ENCODE data around the gene GPHN. TPM values are rescaled to one million over a fixed set of nuclear protein-coding genes. Genes with fewer than 3 reads are reported as not detected.
"Not testable (repeated sequence)": the region's sequence is repeated elsewhere in the genome, so short reads cannot be mapped to it uniquely, and the experiment has no call there.

Gene GPHN
- total RNA-seq, 1 donor from 2014 or later, result 28.5 TPM

DNA sequence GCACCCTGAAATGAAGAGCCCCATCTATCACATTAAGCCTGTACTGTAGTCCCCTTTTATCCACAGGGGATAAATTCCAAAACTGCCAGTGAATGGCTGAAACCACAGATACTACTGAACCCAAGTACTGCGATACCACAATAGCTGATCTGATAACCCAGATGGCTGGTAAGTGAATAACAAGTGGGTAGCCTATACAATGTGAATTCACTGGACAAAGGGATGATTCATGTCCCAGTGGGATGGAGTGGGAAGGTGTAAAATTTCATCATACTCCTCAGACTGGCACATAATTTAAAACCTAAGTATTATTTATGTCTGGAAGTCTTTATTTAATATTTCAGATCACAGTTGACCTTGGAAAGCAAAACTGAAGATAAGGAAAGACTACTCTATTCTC lies 201.3 kb downstream of the GPHN start:
- no peak overlapping the region for H3K4me3 ChIP-seq
- ATAC-seq (no peak), DNase-seq (no peak)
- no peaks in the 10 kb centered on the region for H3K4me1 ChIP-seq
- H3K9me3 ChIP-seq, result peaks cover 18% of the 10 kb centered on the region
- no peaks in the 10 kb centered on the region for H3K27me3 ChIP-seq
- TF ChIP-seq, protein P1, sequence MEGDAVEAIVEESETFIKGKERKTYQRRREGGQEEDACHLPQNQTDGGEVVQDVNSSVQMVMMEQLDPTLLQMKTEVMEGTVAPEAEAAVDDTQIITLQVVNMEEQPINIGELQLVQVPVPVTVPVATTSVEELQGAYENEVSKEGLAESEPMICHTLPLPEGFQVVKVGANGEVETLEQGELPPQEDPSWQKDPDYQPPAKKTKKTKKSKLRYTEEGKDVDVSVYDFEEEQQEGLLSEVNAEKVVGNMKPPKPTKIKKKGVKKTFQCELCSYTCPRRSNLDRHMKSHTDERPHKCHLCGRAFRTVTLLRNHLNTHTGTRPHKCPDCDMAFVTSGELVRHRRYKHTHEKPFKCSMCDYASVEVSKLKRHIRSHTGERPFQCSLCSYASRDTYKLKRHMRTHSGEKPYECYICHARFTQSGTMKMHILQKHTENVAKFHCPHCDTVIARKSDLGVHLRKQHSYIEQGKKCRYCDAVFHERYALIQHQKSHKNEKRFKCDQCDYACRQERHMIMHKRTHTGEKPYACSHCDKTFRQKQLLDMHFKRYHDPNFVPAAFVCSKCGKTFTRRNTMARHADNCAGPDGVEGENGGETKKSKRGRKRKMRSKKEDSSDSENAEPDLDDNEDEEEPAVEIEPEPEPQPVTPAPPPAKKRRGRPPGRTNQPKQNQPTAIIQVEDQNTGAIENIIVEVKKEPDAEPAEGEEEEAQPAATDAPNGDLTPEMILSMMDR (IDR thresholded peaks at IDR 0.05), result no peak
- no peaks in the 10 kb centered on the region for H3K36me3 ChIP-seq
- H3K27ac ChIP-seq, result no peak overlapping the region
- intact Hi-C loops (cut with DNase I), result no loop called here

DNA sequence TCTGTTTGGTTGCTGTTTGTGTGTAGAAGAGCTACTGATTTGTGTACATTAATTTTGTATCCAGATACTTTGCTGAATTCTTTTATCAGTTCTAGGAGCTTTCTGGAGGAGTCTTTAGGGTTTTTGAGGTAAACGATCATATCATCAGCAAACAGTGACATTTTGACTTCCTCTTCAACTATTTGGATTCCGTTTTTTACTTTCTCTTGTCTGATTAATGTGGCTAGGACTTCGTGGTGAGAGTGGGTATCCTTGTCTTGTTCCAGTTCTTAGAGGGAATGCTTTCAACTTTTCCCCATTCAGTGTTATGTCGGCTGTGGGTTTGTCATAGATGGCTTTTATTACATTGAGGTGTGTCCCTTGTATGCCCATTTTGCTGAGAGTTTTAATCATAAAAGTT lies 206.3 kb downstream of the GPHN start:
- H3K9me3 ChIP-seq; H3K4me3 ChIP-seq; ATAC-seq; H3K27ac ChIP-seq; H3K27me3 ChIP-seq; intact Hi-C loops (cut with DNase I); H3K36me3 ChIP-seq; H3K4me1 ChIP-seq; DNase-seq: not testable (repeated sequence)

DNA sequence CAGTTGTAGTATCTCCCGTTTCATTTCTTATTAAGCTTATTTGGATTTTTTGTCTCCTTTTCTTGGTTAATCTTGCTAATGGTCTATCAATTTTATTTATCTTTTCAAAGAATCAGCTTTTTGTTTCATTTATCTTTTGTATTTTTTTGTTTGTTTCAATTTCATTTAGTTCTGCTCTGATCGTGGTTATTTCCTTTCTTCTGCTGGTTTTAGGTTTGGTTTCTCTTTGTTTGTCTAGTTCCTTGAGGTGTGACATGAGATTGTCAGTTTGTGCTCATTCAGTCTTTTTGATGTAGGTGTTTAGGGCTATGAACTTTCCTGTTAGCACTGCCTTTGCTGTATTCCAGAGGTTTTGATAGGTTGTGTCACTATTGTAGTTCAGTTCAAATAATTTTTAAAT lies 207.4 kb downstream of the GPHN start:
- H3K4me3 ChIP-seq; H3K27me3 ChIP-seq; H3K9me3 ChIP-seq; H3K36me3 ChIP-seq; H3K27ac ChIP-seq; DNase-seq; ATAC-seq; H3K4me1 ChIP-seq; intact Hi-C loops (cut with DNase I): not testable (repeated sequence)

DNA sequence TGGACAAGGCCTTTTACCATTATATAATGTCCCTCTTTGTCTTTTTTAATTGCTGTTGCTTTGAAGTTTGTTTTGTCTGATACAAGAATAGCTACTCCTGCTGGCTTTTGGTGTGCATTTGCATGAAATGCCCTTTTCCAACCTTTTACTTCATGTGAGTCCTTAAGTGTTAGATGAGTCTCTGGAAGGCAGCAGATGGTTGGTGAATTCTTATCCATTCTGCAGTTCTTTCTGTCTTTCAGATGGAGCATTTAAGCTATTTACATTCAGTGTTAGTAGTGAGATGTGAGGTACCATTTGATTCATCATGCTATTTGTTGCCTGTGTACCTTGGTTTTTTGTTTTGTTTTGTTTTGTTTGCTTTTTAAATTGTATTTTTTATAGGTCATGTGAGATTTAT lies 208.3 kb downstream of the GPHN start:
- Histone ChIP-seq H3K27me3 (no peaks in the 10 kb centered on the region), H3K9me3 (peaks cover 7% of the 10 kb centered on the region), H3K4me3 (no peak overlapping the region), H3K27ac (no peak overlapping the region), H3K4me1 (no peaks in the 10 kb centered on the region), H3K36me3 (no peaks in the 10 kb centered on the region)
- ATAC-seq (no peak), DNase-seq (no peak)
- TF ChIP-seq, protein P1 (IDR thresholded peaks at IDR 0.05), result no peak
- intact Hi-C loops (cut with DNase I), result no loop called here

DNA sequence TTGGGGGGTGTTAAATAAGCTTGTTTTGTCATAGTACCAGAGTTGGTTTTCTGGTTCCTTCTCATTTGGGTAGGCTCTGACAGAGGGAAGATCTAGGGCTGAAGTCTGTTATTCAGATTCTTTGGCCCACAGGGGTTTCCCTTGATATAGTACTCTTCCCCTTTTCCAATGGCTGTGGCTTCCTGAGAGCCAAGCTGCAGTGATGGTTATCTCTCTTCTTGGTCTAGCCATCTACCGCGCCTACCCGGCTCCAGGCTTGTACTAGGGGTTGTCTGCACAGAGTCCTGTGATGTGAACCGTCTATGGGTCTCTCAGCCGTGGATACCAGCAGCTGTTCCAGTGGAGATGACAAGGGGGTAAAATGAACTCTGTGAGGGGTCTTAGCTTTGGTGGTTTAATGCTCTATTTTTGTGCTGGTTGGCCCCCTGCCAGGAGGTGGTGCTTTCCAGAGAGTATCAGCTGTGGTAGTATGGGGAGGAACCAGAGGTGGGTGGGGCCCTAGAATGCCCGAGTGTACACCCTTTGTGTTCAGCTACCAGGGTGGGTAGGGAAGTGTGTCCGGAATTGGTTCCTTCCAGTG lies 209.7 kb downstream of the GPHN start:
- intact Hi-C loops (cut with DNase I), result no loop called here
- Histone ChIP-seq H3K36me3 (no peaks in the 10 kb centered on the region), H3K4me1 (no peaks in the 10 kb centered on the region), H3K4me3 (no peak overlapping the region), H3K27me3 (no peaks in the 10 kb centered on the region), H3K9me3 (peaks cover 7% of the 10 kb centered on the region), H3K27ac (no peak overlapping the region)
- no peak for ATAC-seq
- DNase-seq, result no peak
- TF ChIP-seq, protein P1 (IDR thresholded peaks at IDR 0.05), result no peak

DNA sequence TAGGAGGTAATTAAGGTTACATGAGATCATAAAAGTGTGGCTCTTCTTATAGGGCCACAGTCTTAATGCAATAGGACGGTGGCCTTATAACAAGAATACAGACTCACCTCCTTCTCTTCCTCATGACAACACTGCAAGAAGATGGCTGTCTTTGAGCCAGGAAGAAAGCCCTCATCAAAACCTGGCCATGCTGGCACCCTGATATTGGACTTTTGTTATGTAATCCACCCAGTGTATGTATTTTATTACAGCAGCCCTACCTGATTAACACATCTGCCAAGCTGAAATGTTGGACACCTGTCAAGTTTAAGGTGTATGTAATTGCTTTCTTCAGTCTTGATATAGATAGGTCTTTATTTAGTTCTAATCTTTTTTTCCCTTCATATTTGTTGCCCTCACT lies 217.0 kb downstream of the GPHN start:
- no peaks in the 10 kb centered on the region for H3K4me1 ChIP-seq
- no peaks in the 10 kb centered on the region for H3K36me3 ChIP-seq
- DNase-seq, result no peak
- no peak for ATAC-seq
- TF ChIP-seq, protein P1 (IDR thresholded peaks at IDR 0.05), result no peak
- no peaks in the 10 kb centered on the region for H3K27me3 ChIP-seq
- no peak overlapping the region for H3K27ac ChIP-seq
- no peak overlapping the region for H3K4me3 ChIP-seq
- no peaks in the 10 kb centered on the region for H3K9me3 ChIP-seq
- intact Hi-C loops (cut with DNase I), result no loop called here

DNA sequence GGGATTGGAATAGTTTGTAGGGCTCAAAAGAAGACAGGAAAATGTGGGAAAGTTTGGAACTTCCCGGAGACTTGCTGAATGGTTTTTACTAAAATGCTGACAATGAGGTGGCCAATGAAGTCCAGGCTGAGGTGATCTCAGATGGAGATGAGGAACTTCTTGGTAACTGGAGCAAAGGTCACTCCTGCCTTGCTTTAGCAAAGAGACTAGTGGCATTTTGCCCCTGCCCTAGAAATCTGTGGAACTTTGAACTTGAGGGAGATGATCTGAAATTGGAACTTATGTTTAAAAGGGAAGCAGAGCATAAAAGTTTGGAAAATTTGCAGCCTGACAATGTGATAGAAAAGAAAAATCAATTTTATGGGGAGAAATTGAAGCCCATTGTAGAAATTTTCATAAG lies 223.4 kb downstream of the GPHN start:
- H3K9me3 ChIP-seq; H3K4me1 ChIP-seq; H3K27ac ChIP-seq; H3K36me3 ChIP-seq; ATAC-seq; intact Hi-C loops (cut with DNase I); H3K27me3 ChIP-seq; DNase-seq; H3K4me3 ChIP-seq: not testable (repeated sequence)
